ENCODE results near the gene KDM4C. TPM values are rescaled to one million over a fixed set of nuclear protein-coding genes. Genes with fewer than 3 reads are reported as not detected.

KDM4C gene
- total and polyA plus RNA-seq, 2 of the 8 experiments (the other 6 are each of a cell fraction or from before 2014, with no cell fraction given), result 13.0 to 26.1 TPM

- TF ChIP-seq TEAD4 (IDR thresholded peaks at IDR 0.05; ENCODE audit: low read depth, low read length) (no peak), TAF1 (IDR thresholded peaks at IDR 0.05; ENCODE audit: low read depth, low read length) (no peak), BRCA1 (IDR thresholded peaks at IDR 0.05; ENCODE audit: low read depth, low read length) (no peak), POU5F1 (IDR thresholded peaks at IDR 0.05; ENCODE audit: low read depth, low read length) (no peak), TBP (IDR thresholded peaks at IDR 0.05; ENCODE audit: low read depth, low read length) (no peak)
Observed at GRCh38 chr9:6870650-6871477, 113.1 kb downstream of the KDM4C start (continued).

Data from H1 (cell line).